ENCODE data around the gene COQ3. TPM values are rescaled to one million over a fixed set of nuclear protein-coding genes. Genes with fewer than 3 reads are reported as not detected.

COQ3 gene
- total RNA-seq, 6 donors from 2014 or later = 0.55 to 5.4 (median 3.2) TPM

GRCh38 chr6:99354983-99355382, 39.0 kb downstream of the COQ3 start:
- TF ChIP-seq POLR2AphosphoS5 (IDR thresholded peaks at IDR 0.05) = no peak
- H3K9me3 ChIP-seq = no peaks in the 10 kb centered on the region
- WGBS, 2 donors = 67 to 80% methylated on average over 4 of the region's 4 CpGs
- H3K4me1 ChIP-seq = peaks cover 0 to 7% (median under 1%) of the 10 kb centered on the region in 4 donors
- no peaks in the 10 kb centered on the region for H3K36me3 ChIP-seq
- ATAC-seq (ENCODE audit: low FRiP score in 2 of 2) (no peak), DNase-seq (no peak)
- H3K4me3 ChIP-seq = no peak overlapping the region
- no peak overlapping the region for H3K27ac ChIP-seq
- H3K27me3 ChIP-seq = peaks cover 0 to 2% (median under 1%) of the 10 kb centered on the region in 4 donors

DNA sequence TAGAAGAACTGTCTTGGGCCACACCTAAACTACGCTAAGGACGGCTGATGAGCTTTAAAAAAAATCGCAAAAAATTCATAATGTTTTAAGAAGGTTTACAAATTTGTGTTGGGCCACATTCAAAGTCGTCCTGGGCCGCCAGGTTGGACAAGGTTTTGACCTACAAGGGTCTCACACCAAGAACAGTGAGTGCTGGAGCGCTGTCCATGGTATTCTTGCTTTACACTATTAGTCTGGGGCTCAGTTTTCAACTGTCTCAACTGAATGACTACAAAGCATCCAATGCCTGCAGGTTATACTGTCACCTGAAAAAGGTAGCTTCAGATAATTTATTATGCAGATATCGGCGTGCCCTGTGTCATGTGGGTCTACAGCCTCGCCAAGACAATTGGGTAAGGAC, 40.9 kb downstream of the COQ3 start:
- Histone ChIP-seq H3K36me3 (no peaks in the 10 kb centered on the region), H3K4me1 (peaks cover 5 to 19% (median 9%) of the 10 kb centered on the region in 4 donors), H3K27me3 (peaks cover 0 to 15% (median 3%) of the 10 kb centered on the region in 4 donors), H3K4me3 (no peak overlapping the region), H3K9me3 (no peaks in the 10 kb centered on the region), H3K27ac (no peak overlapping the region)
- 65 to 76% methylated on average over 9 of the region's 9 CpGs for WGBS, 2 donors
- ATAC-seq (ENCODE audit: low FRiP score in 2 of 2) = no peak
- no peak for DNase-seq
- TF ChIP-seq POLR2AphosphoS5 (IDR thresholded peaks at IDR 0.05) = no peak
- TF ChIP-seq EP300 (IDR thresholded peaks at IDR 0.05) = no peak
- no peak for TF ChIP-seq POLR2A (IDR thresholded peaks at IDR 0.05)
- TF ChIP-seq, protein P1, sequence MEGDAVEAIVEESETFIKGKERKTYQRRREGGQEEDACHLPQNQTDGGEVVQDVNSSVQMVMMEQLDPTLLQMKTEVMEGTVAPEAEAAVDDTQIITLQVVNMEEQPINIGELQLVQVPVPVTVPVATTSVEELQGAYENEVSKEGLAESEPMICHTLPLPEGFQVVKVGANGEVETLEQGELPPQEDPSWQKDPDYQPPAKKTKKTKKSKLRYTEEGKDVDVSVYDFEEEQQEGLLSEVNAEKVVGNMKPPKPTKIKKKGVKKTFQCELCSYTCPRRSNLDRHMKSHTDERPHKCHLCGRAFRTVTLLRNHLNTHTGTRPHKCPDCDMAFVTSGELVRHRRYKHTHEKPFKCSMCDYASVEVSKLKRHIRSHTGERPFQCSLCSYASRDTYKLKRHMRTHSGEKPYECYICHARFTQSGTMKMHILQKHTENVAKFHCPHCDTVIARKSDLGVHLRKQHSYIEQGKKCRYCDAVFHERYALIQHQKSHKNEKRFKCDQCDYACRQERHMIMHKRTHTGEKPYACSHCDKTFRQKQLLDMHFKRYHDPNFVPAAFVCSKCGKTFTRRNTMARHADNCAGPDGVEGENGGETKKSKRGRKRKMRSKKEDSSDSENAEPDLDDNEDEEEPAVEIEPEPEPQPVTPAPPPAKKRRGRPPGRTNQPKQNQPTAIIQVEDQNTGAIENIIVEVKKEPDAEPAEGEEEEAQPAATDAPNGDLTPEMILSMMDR (IDR thresholded peaks at IDR 0.05) = no peak

DNA sequence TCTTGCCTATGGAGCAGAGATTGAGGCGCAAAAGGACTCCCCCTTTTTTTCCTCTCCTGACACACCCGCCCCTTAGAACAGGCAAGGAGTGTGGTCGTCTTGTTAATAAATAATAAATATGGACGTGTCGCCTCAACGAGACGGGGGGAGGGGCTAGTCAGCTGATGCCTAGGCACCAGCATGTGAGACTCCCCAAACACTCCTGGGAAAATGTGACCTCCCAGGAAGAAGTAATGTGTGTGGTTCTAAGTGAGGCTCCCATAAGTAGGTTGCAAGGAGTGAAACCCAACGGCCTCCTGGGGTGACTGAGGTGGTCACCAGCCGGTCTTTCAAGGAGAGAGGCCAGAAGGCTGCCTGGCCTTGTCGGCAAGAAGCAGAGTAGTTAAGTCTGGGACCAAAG, 43.4 kb downstream of the COQ3 start:
- no peaks in the 10 kb centered on the region for H3K36me3 ChIP-seq
- H3K27me3 ChIP-seq = peaks cover 0 to 15% (median 3%) of the 10 kb centered on the region in 4 donors
- 21 to 32% methylated on average over 10 of the region's 10 CpGs for WGBS, 2 donors
- H3K4me1 ChIP-seq = peaks cover 5 to 19% (median 9%) of the 10 kb centered on the region in 4 donors
- TF ChIP-seq EP300 (IDR thresholded peaks at IDR 0.05) (no peak), POLR2AphosphoS5 (IDR thresholded peaks at IDR 0.05) (no peak), POLR2A (IDR thresholded peaks at IDR 0.05) (no peak)
- TF ChIP-seq, protein P1 (IDR thresholded peaks at IDR 0.05) = no peak
- H3K4me3 ChIP-seq = peak overlapping the region in 3 of 4 donors; percentile 57 to 71 (median 66)
- H3K9me3 ChIP-seq = no peaks in the 10 kb centered on the region
- no peak overlapping the region for H3K27ac ChIP-seq
- DNase-seq = peak in 1 of 2 donors; percentile 60
- peak in 1 of 2 donors; percentile 31 for ATAC-seq (ENCODE audit: low FRiP score in 2 of 2)

DNA sequence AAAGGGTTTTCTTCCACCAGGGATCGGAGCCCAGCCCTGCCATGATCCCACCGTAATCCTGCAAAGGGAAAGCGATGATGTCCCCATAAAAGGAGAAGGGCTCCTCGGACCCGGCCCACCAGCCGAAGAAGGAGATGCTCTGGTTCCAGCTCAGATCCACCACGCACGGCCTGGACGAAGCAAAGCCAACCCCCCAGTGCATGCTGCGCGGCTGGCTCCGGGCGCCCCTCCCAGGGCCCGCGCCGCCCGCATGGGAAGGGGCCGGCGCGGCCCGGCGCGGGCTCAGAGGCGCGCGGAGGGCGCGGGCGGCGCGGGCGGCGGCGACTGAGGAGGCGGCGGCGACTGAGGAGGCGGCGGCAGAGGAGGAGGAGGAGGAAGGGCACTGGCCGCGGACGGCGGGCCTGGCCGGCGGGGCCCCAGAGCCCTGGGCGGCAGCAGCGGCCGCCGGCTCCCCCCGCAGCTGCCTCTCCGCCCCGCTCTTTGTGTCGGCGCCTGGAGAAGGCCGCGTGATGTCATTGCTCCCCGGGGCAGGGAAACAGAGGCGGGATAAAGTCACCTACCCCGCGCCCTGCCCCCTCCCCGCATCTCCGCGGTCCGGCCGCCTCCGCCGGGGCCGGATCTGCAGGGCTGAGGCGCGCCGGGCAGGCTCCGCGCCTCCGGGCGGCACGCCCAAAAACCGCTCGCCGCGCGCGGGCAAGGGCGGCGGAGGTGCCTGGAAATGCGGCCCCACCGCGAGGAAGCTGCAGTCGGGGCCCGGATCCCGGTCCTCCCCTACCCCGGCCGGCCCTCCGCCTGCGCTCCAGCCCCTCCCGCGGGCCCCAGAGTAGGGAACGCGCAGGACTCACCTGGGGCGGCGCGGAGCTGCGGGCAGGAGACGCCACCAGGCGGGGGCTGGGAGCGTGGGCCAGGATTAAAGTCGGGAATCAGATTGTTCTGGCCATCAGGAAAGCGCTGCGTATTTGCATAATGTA, 44.5 kb downstream of the COQ3 start, which contains the start of gene FAXC:
FAXC (minus strand) TSS at position 504 of the 971 bp plus-strand sequence; CDS start at position 202, 302 bp downstream.
- Histone ChIP-seq H3K4me1 (peaks cover 5 to 19% (median 9%) of the 10 kb centered on the region in 4 donors), H3K27ac (peak within 1 kb of the TSS; percentile 33 to 82 (median 59)), H3K27me3 (peaks cover 0 to 15% (median 3%) of the 10 kb centered on the region in 4 donors), H3K36me3 (no peaks in the 10 kb centered on the region), H3K4me3 (peak within 1 kb of the TSS; percentile 18 to 71 (median 62)), H3K9me3 (no peaks in the 10 kb centered on the region)
- 0 to 1% methylated on average over 22 to 80 of the region's 108 CpGs for WGBS, 2 donors
- DNase-seq (peak; percentile 79 to 90), ATAC-seq (ENCODE audit: low FRiP score in 2 of 2) (peak; percentile 71 to 83)
- TF ChIP-seq EP300 (IDR thresholded peaks at IDR 0.05) (no peak), POLR2AphosphoS5 (IDR thresholded peaks at IDR 0.05) (no peak), POLR2A (IDR thresholded peaks at IDR 0.05) (peak in 1 of 4 donors; percentile 55)
- TF ChIP-seq, protein P1 (IDR thresholded peaks at IDR 0.05) = peak in 3 of 6 experiments; percentile 24 to 45 (median 27)
